HCT116 (cell line): ENCODE results near the gene PROX1. TPM values are rescaled to one million over a fixed set of nuclear protein-coding genes. Genes with fewer than 3 reads are reported as not detected.

Source experiments
- ATAC-seq: fragments of 200-7000 bp; cut with Tn5 transposase; 2 replicates; pipeline ENCODE4 v1.9.1; 2020; ENCODE audit warnings: mild to moderate bottlenecking, moderate library complexity
- BruUV-seq: library from RNA; stranded (reverse); fragments of 400-500 nt; replicated peaks from 2 replicates; lab custom pipeline; 2021; lab: Mats Ljungman, UMichigan
- CTCF ChIA-PET: fragments of 300-600 bp; sonication (Branson Sonifier 250); formaldehyde crosslinking; loops from one replicate; lab custom pipeline; 2021; ENCODE audit warnings: antibody characterized with exemption; lab: Charles Lee
- POLR2A ChIA-PET: fragments of 300-600, 350-600 bp; sonication (Branson Sonifier 250); formaldehyde crosslinking; loops from one replicate; lab custom pipeline; 2021; ENCODE audit warnings: antibody characterized with exemption; lab: Charles Lee
- RAD21 ChIA-PET, 2 experiments: fragments of 300-600 bp; sonication (Branson Sonifier 250); formaldehyde crosslinking; loops; one replicate each; lab custom pipeline; 2023; ENCODE audit warnings: low total read pairs in 2 of 2; ENCODE audit not compliant: uncharacterized antibody in 2 of 2, unreplicated experiment in 2 of 2, low non-redundant PET in 1 of 2; lab: Charles Lee
- DNase-seq: peaks from one replicate; pipeline ENCODE4 v3.0.0-alpha.2; 2010; ENCODE audit warnings: low read depth, low spot score
- H2AFZ ChIP-seq: fragments of 200-600 bp; shearing (Covaris generic), sonication (generic); 2 replicates; pipeline ENCODE4 v1.6.1; 2017; ENCODE audit warnings: low read depth, mixed run types, mixed read lengths, antibody characterized with exemption, low read length; ENCODE audit not compliant: poor library complexity, severe bottlenecking
- H3K27ac ChIP-seq: 2 replicates; pipeline ENCODE4 v1.5.1; 2012; ENCODE audit warnings: low read depth, low read length
- H3K27me3 ChIP-seq: fragments of 200-600 bp; sonication (generic); 2 replicates; pipeline ENCODE4 v1.6.1; 2016; ENCODE audit warnings: mixed run types, low read length, mixed read lengths; ENCODE audit not compliant: insufficient read depth
- H3K36me3 ChIP-seq, 2 experiments: fragments of 200-500 bp in 1 of 2; fragments of 200-600 bp in 1 of 2; sonication (Bioruptor generic) in 1 of 2; sonication (generic) in 1 of 2; 2 replicates each; pipeline versions ENCODE4 v1.5.1 to v1.6.1; 2014 to 2016; ENCODE audit warnings: low read length in 2 of 2, inconsistent platforms in 1 of 2, mixed read lengths in 1 of 2, mixed run types in 1 of 2; ENCODE audit not compliant: insufficient read depth in 2 of 2, control insufficient read depth in 1 of 2
- H3K4me1 ChIP-seq, 2 experiments: fragments of 200-600 bp in 1 of 2; sonication (generic) in 1 of 2; 2 replicates each; pipeline versions ENCODE4 v1.5.1 to v1.6.1; 2012 to 2017; ENCODE audit warnings: low read length in 2 of 2, inconsistent platforms in 1 of 2, mild to moderate bottlenecking in 1 of 2, mixed read lengths in 1 of 2, mixed run types in 1 of 2, moderate library complexity in 1 of 2; ENCODE audit not compliant: insufficient read depth in 2 of 2, control insufficient read depth in 1 of 2
- H3K4me2 ChIP-seq: fragments of 200-600 bp; sonication (generic); 2 replicates; pipeline ENCODE4 v1.6.1; 2017; ENCODE audit warnings: mixed run types, low read length, mixed read lengths
- H3K4me3 ChIP-seq, 2 experiments: fragments of 200-600 bp in 1 of 2; sonication (generic) in 1 of 2; replicated peaks in 1 of 2; 2 replicates each; pipeline ENCODE4 v1.5.1; 2011 to 2016; ENCODE audit warnings: low read length in 2 of 2, control low read depth in 1 of 2, low read depth in 1 of 2, mild to moderate bottlenecking in 1 of 2, mixed read lengths in 1 of 2, mixed run types in 1 of 2
- H3K79me2 ChIP-seq: fragments of 200-600 bp; sonication (generic); 2 replicates; pipeline ENCODE4 v1.6.1; 2017; ENCODE audit warnings: mild to moderate bottlenecking, mixed run types, low read length, moderate library complexity, mixed read lengths; ENCODE audit not compliant: insufficient read depth
- H3K9ac ChIP-seq: fragments of 200-600 bp; sonication (generic); 2 replicates; pipeline ENCODE4 v1.6.1; 2016; ENCODE audit warnings: low read length, mixed read lengths
- H3K9me2 ChIP-seq: fragments of 200-600 bp; sonication (generic), shearing (Covaris generic); 2 replicates; pipeline ENCODE4 v1.6.1; 2017; ENCODE audit warnings: mixed run types, mild to moderate bottlenecking, moderate library complexity; ENCODE audit not compliant: insufficient read depth
- H3K9me3 ChIP-seq, 2 experiments: fragments of 200-500 bp in 1 of 2; fragments of 200-600 bp in 1 of 2; sonication (Bioruptor generic) in 1 of 2; sonication (generic) in 1 of 2; 2 replicates each; pipeline ENCODE4 v1.6.1; 2014 to 2017; ENCODE audit warnings: low read length in 2 of 2, mixed read lengths in 2 of 2, inconsistent platforms in 1 of 2, low read depth in 1 of 2, mild to moderate bottlenecking in 1 of 2, mixed run types in 1 of 2, moderate library complexity in 1 of 2; ENCODE audit not compliant: control insufficient read depth in 1 of 2, insufficient read depth in 1 of 2
- H4K20me1 ChIP-seq: fragments of 200-600 bp; sonication (generic), shearing (Covaris generic); 2 replicates; pipeline ENCODE4 v1.6.1; 2017; ENCODE audit warnings: mixed run types, mild to moderate bottlenecking, moderate library complexity; ENCODE audit not compliant: insufficient read depth
- FOSL1 ChIP-seq: IDR thresholded peaks from 2 replicates; pipeline ENCODE4 v1.6.1; 2012; ENCODE audit warnings: low read depth
- POLR2A ChIP-seq: IDR thresholded peaks from 2 replicates; pipeline ENCODE4 v1.7.0; 2011; ENCODE audit warnings: borderline replicate concordance; ENCODE audit not compliant: insufficient read depth, insufficient read length; ENCODE audit errors: extremely low read depth
- POLR2AphosphoS5 ChIP-seq: IDR thresholded peaks from 2 replicates; pipeline ENCODE4 v1.6.1; 2011; ENCODE audit warnings: mild to moderate bottlenecking, low read depth, low read length, moderate library complexity
- RAD21 ChIP-seq: IDR thresholded peaks from 2 replicates; pipeline ENCODE4 v1.6.1; 2012; ENCODE audit warnings: low read depth, mild to moderate bottlenecking
- intact Hi-C: fragments of 100-400 bp; cut with micrococcal nuclease; formaldehyde crosslinking; loops from 2 replicates; pipeline ENCODE4 v1.10.0; 2022
- total RNA-seq: library from RNA; stranded (reverse); gene quantifications from one replicate; pipeline ENCODE4 v1.2.1, GENCODE V29; 2021; ENCODE audit not compliant: unreplicated experiment
- TF ChIP-seq, protein P1 (sequence below): IDR thresholded peaks from 2 replicates; pipeline ENCODE4 v1.6.1; 2012
- TF ChIP-seq, protein P2 (sequence below), 3 experiments: fragments of 200-600 bp in 1 of 3; sonication (generic) in 1 of 3; IDR thresholded peaks in 2 of 3; conservative IDR thresholded peaks in 1 of 3; 2 replicates each; pipeline ENCODE4 v1.5.1; 2012 to 2017; ENCODE audit warnings: low read depth in 2 of 3, low read length in 2 of 3, antibody characterized with exemption in 1 of 3, borderline replicate concordance in 1 of 3, control low read depth in 1 of 3, mild to moderate bottlenecking in 1 of 3, mixed read lengths in 1 of 3, mixed run types in 1 of 3, moderate library complexity in 1 of 3; ENCODE audit not compliant: insufficient read depth in 1 of 3
- TF ChIP-seq, protein P3 (sequence below): IDR thresholded peaks from 2 replicates; pipeline ENCODE4 v1.6.1; 2011; ENCODE audit warnings: mild to moderate bottlenecking, low read length, moderate library complexity; ENCODE audit not compliant: insufficient replicate concordance; ENCODE audit errors: extremely low read depth

The PROX1 gene
- total RNA-seq, 1 experiment from 2014 or later = 0.22 TPM

DNA sequence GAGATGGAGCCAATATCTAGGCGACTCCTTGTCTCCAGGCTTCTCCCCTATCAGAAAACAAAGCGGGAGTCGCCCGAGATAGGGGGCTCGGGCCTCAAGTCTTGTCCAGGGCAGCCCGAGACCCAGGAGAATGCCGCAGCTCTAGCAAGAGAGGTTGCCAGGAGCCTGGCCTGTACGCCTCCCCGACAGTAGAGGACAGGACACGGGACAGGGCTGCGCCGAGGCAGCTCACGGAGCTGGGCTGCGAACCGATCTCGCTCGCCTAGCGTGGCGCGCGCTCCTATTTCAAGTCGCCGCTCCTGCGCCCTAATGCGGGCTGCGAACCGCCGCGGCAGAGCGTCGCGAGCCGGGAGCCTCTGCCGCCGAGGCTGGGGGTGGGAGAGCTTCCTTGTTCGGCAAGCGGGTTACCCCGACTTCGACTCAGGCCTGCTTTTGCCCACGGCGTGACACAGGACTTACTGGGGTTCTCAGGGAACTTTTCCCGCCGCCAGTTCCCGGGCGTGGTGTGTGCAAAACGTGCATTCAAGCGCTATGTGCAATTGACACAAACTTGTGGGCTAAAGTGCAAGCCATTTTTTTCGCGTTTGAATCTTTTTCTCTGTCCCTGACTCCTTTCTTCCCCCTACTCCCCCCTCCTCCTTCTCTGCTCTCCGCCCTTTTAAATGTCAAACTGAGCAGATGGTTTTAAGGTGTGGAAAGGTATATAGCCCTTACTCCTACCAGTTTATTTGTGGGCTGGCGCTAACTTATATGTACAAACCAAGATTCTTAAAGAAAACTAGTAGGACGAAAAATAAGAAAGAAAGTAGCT lies 2.4 kb upstream of the PROX1 start:
- ChIA-PET CTCF (no interaction called here), RAD21 (no interaction called here), POLR2A (no interaction called here)
- H3K4me1 ChIP-seq = no peaks in the 10 kb centered on the region
- no peak for ATAC-seq
- H3K4me3 ChIP-seq = no peak overlapping the region
- no peak overlapping the region for H2AFZ ChIP-seq
- H3K9me2 ChIP-seq = no peaks in the 10 kb centered on the region
- no peaks in the 10 kb centered on the region for H3K9me3 ChIP-seq
- TF ChIP-seq POLR2A (no peak), FOSL1 (no peak), POLR2AphosphoS5 (no peak), RAD21 (no peak)
- TF ChIP-seq, protein P1, sequence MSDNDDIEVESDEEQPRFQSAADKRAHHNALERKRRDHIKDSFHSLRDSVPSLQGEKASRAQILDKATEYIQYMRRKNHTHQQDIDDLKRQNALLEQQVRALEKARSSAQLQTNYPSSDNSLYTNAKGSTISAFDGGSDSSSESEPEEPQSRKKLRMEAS = no peak
- TF ChIP-seq, protein P2, sequence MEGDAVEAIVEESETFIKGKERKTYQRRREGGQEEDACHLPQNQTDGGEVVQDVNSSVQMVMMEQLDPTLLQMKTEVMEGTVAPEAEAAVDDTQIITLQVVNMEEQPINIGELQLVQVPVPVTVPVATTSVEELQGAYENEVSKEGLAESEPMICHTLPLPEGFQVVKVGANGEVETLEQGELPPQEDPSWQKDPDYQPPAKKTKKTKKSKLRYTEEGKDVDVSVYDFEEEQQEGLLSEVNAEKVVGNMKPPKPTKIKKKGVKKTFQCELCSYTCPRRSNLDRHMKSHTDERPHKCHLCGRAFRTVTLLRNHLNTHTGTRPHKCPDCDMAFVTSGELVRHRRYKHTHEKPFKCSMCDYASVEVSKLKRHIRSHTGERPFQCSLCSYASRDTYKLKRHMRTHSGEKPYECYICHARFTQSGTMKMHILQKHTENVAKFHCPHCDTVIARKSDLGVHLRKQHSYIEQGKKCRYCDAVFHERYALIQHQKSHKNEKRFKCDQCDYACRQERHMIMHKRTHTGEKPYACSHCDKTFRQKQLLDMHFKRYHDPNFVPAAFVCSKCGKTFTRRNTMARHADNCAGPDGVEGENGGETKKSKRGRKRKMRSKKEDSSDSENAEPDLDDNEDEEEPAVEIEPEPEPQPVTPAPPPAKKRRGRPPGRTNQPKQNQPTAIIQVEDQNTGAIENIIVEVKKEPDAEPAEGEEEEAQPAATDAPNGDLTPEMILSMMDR (IDR thresholded peaks at IDR 0.05 in 2 of 3, conservative IDR thresholded peaks at IDR 0.05 in 1 of 3; ENCODE audit: borderline replicate concordance in 1 of 3, insufficient read depth in 1 of 3, low read depth in 2 of 3, low read length in 2 of 3) = no peak
- TF ChIP-seq, protein P3, sequence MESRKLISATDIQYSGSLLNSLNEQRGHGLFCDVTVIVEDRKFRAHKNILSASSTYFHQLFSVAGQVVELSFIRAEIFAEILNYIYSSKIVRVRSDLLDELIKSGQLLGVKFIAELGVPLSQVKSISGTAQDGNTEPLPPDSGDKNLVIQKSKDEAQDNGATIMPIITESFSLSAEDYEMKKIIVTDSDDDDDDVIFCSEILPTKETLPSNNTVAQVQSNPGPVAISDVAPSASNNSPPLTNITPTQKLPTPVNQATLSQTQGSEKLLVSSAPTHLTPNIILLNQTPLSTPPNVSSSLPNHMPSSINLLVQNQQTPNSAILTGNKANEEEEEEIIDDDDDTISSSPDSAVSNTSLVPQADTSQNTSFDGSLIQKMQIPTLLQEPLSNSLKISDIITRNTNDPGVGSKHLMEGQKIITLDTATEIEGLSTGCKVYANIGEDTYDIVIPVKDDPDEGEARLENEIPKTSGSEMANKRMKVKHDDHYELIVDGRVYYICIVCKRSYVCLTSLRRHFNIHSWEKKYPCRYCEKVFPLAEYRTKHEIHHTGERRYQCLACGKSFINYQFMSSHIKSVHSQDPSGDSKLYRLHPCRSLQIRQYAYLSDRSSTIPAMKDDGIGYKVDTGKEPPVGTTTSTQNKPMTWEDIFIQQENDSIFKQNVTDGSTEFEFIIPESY = no peak
- H3K79me2 ChIP-seq = no peaks in the 10 kb centered on the region
- no TSS peak for BruUV-seq
- intact Hi-C loops = no loop called here
- no peak overlapping the region for H3K4me2 ChIP-seq
- H4K20me1 ChIP-seq = no peaks in the 10 kb centered on the region
- DNase-seq = no peak
- H3K36me3 ChIP-seq = no peaks in the 10 kb centered on the region
- H3K27me3 ChIP-seq = no peaks in the 10 kb centered on the region
- H3K27ac ChIP-seq = no peak overlapping the region
- no peak overlapping the region for H3K9ac ChIP-seq
